HG03442 (cell line): ENCODE results near the gene SLPI.

Experiments
- ATAC-seq: cut with Tn5 transposase; IDR thresholded peaks from one replicate; pipeline ENCODE4 v1.9.1; 2021; ENCODE audit warnings: mild to moderate bottlenecking, moderate library complexity; ENCODE audit not compliant: unreplicated experiment

SLPI gene

GRCh38 chr20:45279992-45280391, 25.6 kb upstream of the SLPI start:
- no peak for ATAC-seq

GRCh38 chr20:45275338-45275737, 21.0 kb upstream of the SLPI start:
- no peak for ATAC-seq

GRCh38 chr20:45269754-45270270, 15.4 kb upstream of the SLPI start:
- no peak for ATAC-seq

GRCh38 chr20:45269056-45269455, 14.7 kb upstream of the SLPI start:
- ATAC-seq = no peak

GRCh38 chr20:45268531-45268930, 14.2 kb upstream of the SLPI start:
- ATAC-seq = no peak

- ATAC-seq = no peak
Measured at GRCh38 chr20:45266977-45267376, 12.6 kb upstream of the SLPI start.

GRCh38 chr20:45263556-45264266, 9.3 kb upstream of the SLPI start:
- ATAC-seq = no peak

GRCh38 chr20:45258664-45259063, 4.3 kb upstream of the SLPI start:
- ATAC-seq = no peak

GRCh38 chr20:45258259-45258658, 3.9 kb upstream of the SLPI start:
- no peak for ATAC-seq

- no peak for ATAC-seq
Measured at GRCh38 chr20:45257711-45258110, 3.3 kb upstream of the SLPI start.

GRCh38 chr20:45257161-45257560, 2.8 kb upstream of the SLPI start:
- ATAC-seq = no peak

GRCh38 chr20:45253261-45253660, 1.1 kb downstream of the SLPI start:
- no peak for ATAC-seq

GRCh38 chr20:45251884-45252560, 2.3 kb downstream of the SLPI start:
- ATAC-seq = no peak

- ATAC-seq = no peak
Measured at GRCh38 chr20:45248609-45249008, 5.8 kb downstream of the SLPI start.

- ATAC-seq = no peak
Measured at GRCh38 chr20:45247865-45248264, 6.5 kb downstream of the SLPI start.

GRCh38 chr20:45246109-45246508, 8.3 kb downstream of the SLPI start:
- no peak for ATAC-seq

GRCh38 chr20:45238139-45238538, 16.2 kb downstream of the SLPI start:
- no peak for ATAC-seq

- ATAC-seq = no peak
Measured at GRCh38 chr20:45235995-45236394, 18.4 kb downstream of the SLPI start.

- ATAC-seq = no peak
Measured at GRCh38 chr20:45230631-45231030, 23.7 kb downstream of the SLPI start.

GRCh38 chr20:45229264-45230056, 24.9 kb downstream of the SLPI start:
- no peak for ATAC-seq

- ATAC-seq = no peak
Measured at GRCh38 chr20:45226287-45226686, 28.1 kb downstream of the SLPI start.

GRCh38 chr20:45223136-45223535, 31.2 kb downstream of the SLPI start:
- ATAC-seq = no peak
